Uterus (tissue), 2 donors: ENCODE data around the gene ROS1.
"Not testable (repeated sequence)": the region's sequence is repeated elsewhere in the genome, so short reads cannot be mapped to it uniquely, and the experiment has no call there.

Experiments used
- POLR2A ChIP-seq, 2 donors: fragments of 450-650 bp; IDR thresholded peaks; one replicate each; pipeline ENCODE4 v1.6.1; 2016; ENCODE audit warnings: antibody characterized with exemption in 2 of 2, mild to moderate bottlenecking in 1 of 2, moderate library complexity in 1 of 2
- TF ChIP-seq, protein P1 (sequence below), 4 experiments: fragments of 200-600 bp in 2 of 4; fragments of 450-650 bp in 2 of 4; sonication (generic) in 2 of 4; IDR thresholded peaks; one replicate each; pipeline ENCODE4 v1.5.1; 2016 to 2019; ENCODE audit warnings: antibody characterized with exemption in 4 of 4, mild to moderate bottlenecking in 2 of 4, moderate library complexity in 1 of 4

DNA sequence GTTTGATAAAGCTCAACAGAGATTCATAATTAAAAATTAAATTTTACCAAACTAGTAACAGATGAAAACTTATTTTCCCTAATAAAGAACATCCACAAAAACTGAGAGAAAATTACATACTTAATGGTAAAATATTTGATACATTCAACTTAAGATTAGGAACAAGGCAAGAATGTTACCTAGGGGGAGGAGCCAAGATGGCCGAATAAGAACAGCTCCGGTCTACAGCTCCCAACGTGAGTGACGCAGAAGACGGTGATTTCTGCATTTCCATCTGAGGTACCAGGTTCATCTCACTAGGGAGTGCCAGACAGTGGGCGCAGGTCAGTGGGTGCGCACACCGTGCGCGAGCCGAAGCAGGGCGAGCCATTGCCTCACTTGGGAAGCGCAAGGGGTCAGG, 181.2 kb downstream of the ROS1 start:
- TF ChIP-seq, protein P1, sequence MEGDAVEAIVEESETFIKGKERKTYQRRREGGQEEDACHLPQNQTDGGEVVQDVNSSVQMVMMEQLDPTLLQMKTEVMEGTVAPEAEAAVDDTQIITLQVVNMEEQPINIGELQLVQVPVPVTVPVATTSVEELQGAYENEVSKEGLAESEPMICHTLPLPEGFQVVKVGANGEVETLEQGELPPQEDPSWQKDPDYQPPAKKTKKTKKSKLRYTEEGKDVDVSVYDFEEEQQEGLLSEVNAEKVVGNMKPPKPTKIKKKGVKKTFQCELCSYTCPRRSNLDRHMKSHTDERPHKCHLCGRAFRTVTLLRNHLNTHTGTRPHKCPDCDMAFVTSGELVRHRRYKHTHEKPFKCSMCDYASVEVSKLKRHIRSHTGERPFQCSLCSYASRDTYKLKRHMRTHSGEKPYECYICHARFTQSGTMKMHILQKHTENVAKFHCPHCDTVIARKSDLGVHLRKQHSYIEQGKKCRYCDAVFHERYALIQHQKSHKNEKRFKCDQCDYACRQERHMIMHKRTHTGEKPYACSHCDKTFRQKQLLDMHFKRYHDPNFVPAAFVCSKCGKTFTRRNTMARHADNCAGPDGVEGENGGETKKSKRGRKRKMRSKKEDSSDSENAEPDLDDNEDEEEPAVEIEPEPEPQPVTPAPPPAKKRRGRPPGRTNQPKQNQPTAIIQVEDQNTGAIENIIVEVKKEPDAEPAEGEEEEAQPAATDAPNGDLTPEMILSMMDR (IDR thresholded peaks at IDR 0.05), result not testable (repeated sequence)
- TF ChIP-seq POLR2A (IDR thresholded peaks at IDR 0.05), result not testable (repeated sequence)
